ENCODE measurements around the gene ANKS1B.
"Not testable (repeated sequence)": the region's sequence is repeated elsewhere in the genome, so short reads cannot be mapped to it uniquely, and the experiment has no call there.

The ANKS1B gene

DNA sequence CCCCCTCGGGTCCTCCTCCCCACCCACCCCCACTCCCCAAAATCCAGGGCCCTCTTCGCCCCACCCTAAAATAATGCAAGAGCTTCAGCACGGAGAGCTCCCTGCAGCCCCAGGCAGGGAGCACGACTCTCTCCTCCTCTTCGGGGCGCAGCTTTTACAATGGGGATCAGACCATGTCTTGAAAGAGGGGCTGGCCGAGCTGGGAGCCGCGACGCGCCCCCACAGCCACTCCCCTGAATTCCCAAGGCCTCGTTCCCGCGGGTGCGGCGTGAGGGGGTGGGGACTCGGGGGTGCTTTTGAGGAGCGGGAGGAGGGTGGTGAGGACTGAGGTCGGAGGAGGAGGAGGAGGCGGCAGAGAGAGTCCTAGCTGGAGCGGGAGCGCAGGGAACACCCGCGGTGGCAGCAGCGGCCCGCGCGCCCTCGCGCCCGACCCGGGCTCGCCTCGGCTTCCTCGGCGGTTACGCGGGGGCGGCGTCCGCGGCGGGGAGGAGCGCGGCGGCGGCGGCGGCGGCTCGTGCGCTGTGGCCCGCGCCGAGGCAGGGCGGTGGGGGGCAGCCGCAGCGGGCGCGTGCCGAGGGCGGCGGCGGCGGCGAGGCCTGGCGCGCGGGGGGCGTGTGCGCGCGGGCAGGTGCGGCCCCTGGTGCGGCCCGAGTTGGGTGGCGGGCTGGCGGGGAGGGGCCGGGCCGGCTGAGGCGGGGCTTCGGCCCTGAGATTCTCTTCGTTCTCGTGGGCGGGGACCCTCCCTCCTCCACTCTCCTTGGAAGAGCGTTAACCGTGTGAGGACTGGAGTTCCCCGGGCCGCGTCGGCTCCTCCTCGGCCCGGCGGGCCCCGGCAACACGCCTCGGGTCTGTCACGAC is at the start of gene ANKS1B:
ANKS1B (minus strand) TSS at position 666 of the 858 bp plus-strand sequence. CDS start 699 bp downstream, outside the sequence.
- peak within 1 kb of the TSS; percentile 88 for H3K27ac ChIP-seq
- TF ChIP-seq CTCF (conservative IDR thresholded peaks at IDR 0.05), result no peak

DNA sequence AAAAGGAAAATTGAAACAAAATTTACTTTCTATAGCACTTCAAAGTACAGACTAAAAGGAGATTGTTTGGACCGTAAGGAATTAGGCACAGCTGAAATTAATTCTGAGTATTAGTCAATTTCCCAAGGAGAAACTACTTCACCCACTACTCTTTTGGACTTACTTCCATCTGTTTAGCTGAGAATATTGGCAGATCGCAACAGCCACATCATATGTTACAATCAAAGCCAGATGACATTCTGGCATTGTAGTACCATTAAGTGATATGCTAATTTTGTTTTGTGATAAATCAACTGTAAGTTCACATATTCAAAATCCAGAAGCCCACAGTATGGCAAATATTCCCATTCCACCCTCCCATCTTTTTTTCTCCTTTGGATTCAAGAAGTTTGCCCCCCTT is 47.1 kb upstream of the ANKS1B start:
- no peak for TF ChIP-seq CTCF (conservative IDR thresholded peaks at IDR 0.05)
- H3K27ac ChIP-seq, result no peak overlapping the region

DNA sequence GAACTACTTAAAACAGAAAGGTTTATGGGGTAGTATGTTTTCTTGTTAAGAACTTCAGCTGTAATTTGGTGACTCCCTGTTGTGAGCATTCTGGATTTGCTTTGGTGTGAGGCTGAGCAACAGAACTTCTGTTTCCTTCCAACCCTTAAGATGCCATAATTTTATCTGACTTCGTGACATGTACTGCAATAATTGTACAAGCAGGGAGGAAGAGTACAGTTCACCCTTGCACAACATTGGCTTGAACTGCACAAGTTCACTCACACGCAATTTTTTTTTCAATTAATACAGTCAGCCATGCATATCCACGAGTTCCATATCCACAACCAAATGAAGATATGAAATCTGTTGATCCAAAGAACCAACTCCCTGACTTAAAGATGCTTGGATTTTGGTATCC is 42.9 kb upstream of the ANKS1B start:
- TF ChIP-seq CTCF (conservative IDR thresholded peaks at IDR 0.05), result no peak
- no peak overlapping the region for H3K27ac ChIP-seq

GRCh38 chr12:100026241-100026640 is 41.5 kb upstream of the ANKS1B start:
- TF ChIP-seq CTCF (conservative IDR thresholded peaks at IDR 0.05), result no peak
- H3K27ac ChIP-seq, result no peak overlapping the region

- H3K27ac ChIP-seq, result no peak overlapping the region
- TF ChIP-seq CTCF (conservative IDR thresholded peaks at IDR 0.05), result no peak
Measured at GRCh38 chr12:100024974-100025555, 40.3 kb upstream of the ANKS1B start.

DNA sequence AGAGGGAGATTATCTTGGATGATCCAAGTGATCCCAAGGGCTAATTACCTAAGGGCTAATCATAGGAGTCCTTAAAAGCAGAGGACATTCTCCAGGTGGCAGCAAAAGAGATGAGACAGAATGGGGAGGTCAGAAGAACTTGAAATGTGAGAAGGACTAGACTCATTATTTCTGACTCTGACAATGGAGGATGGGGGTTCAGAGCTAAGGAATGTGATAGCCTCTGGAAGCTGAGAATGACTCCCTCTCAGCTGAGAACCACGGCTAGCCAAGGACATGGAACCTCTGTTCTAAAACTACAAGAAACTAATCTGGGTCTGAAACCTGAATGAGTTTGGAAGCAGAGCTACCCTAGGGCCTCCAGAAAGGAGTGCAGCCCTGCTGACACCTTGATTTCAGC is 35.6 kb upstream of the ANKS1B start:
- peak overlapping the region; percentile 84 for H3K27ac ChIP-seq
- no peak for TF ChIP-seq CTCF (conservative IDR thresholded peaks at IDR 0.05)

DNA sequence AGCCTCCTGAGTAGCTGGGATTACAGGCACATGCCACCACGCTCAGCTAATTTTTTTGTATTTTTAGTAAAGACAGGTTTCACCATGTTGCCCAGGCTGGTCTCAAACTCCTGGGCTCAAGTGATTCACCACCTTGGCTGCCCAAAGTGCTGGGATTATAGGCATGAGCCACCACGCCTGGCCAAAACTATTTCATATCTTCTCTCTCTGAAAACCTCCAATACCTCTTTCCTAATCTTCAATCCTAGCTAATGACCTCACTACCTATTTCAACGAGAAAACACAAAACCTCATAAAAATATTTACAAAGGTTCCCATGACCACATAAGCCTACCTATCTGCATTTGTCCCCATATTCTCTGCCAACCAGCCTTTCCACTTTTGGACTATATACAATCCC is 32.3 kb upstream of the ANKS1B start:
- TF ChIP-seq CTCF (conservative IDR thresholded peaks at IDR 0.05), result no peak

GRCh38 chr12:100016304-100016703 is 31.6 kb upstream of the ANKS1B start:
- H3K27ac ChIP-seq, result not testable (repeated sequence)

More for the DNA sequence above, 32.3 kb upstream of the ANKS1B start:
- no peak overlapping the region for H3K27ac ChIP-seq

- H3K27ac ChIP-seq, result not testable (repeated sequence)
Measured at GRCh38 chr12:100005846-100006245, 21.1 kb upstream of the ANKS1B start.

Measured in VCaP (cell line).